ENCODE results near the gene NCOR1. TPM values are rescaled to one million over a fixed set of nuclear protein-coding genes. Genes with fewer than 3 reads are reported as not detected.
"Not testable (repeated sequence)": the region's sequence is repeated elsewhere in the genome, so short reads cannot be mapped to it uniquely, and the experiment has no call there.

NCOR1 gene
- total RNA-seq, result 96.1 and 138 TPM in 2 replicates

- peak; percentile 68 for DNase-seq (ENCODE audit: low read depth, low spot score)
Measured at GRCh38 chr17:16215273-16215964, at the start of gene NCOR1. Gene NCOR1 (minus strand): TSS chr17:16215534. CDS start chr17:16194569, 20,965 bp downstream.

- no peak for DNase-seq (ENCODE audit: low read depth, low spot score)
Measured at GRCh38 chr17:16262201-16262600, 46.9 kb upstream of the NCOR1 start.

GRCh38 chr17:16261049-16261448 lies 45.7 kb upstream of the NCOR1 start:
- DNase-seq (ENCODE audit: low read depth, low spot score), result no peak

GRCh38 chr17:16259926-16260325 lies 44.6 kb upstream of the NCOR1 start:
- no peak for DNase-seq (ENCODE audit: low read depth, low spot score)

GRCh38 chr17:16258901-16259300 lies 43.6 kb upstream of the NCOR1 start:
- DNase-seq (ENCODE audit: low read depth, low spot score), result no peak

GRCh38 chr17:16255481-16255921 lies 40.2 kb upstream of the NCOR1 start:
- no peak for DNase-seq (ENCODE audit: low read depth, low spot score)

GRCh38 chr17:16254773-16255400 lies 39.6 kb upstream of the NCOR1 start:
- no peak for DNase-seq (ENCODE audit: low read depth, low spot score)

GRCh38 chr17:16251556-16251955 lies 36.2 kb upstream of the NCOR1 start:
- DNase-seq (ENCODE audit: low read depth, low spot score), result no peak

- DNase-seq (ENCODE audit: low read depth, low spot score), result no peak
Measured at GRCh38 chr17:16251043-16251442, 35.7 kb upstream of the NCOR1 start.

- DNase-seq (ENCODE audit: low read depth, low spot score), result no peak
Measured at GRCh38 chr17:16250635-16251034, 35.3 kb upstream of the NCOR1 start.

- DNase-seq (ENCODE audit: low read depth, low spot score), result no peak
Measured at GRCh38 chr17:16247586-16247984, 32.3 kb upstream of the NCOR1 start.

GRCh38 chr17:16243801-16244567 lies 28.6 kb upstream of the NCOR1 start:
- DNase-seq (ENCODE audit: low read depth, low spot score), result no peak

GRCh38 chr17:16243385-16243784 lies 28.1 kb upstream of the NCOR1 start:
- DNase-seq (ENCODE audit: low read depth, low spot score), result no peak

- DNase-seq (ENCODE audit: low read depth, low spot score), result no peak
Measured at GRCh38 chr17:16241906-16242399, 26.6 kb upstream of the NCOR1 start.

- no peak for DNase-seq (ENCODE audit: low read depth, low spot score)
Measured at GRCh38 chr17:16239931-16240330, 24.6 kb upstream of the NCOR1 start.

- no peak for DNase-seq (ENCODE audit: low read depth, low spot score)
Measured at GRCh38 chr17:16232391-16232790, 17.1 kb upstream of the NCOR1 start.

- not testable (repeated sequence) for DNase-seq (ENCODE audit: low read depth, low spot score)
Measured at GRCh38 chr17:16229912-16230561, 14.7 kb upstream of the NCOR1 start.

GRCh38 chr17:16222406-16222805 lies 7.1 kb upstream of the NCOR1 start:
- DNase-seq (ENCODE audit: low read depth, low spot score), result no peak

- DNase-seq (ENCODE audit: low read depth, low spot score), result peak; percentile 82
Measured at GRCh38 chr17:16217002-16217635, 1.8 kb upstream of the NCOR1 start, which contains the start of gene PIGL. Gene PIGL (plus strand): TSS chr17:16217210. CDS start chr17:16217227, 17 bp downstream.

GRCh38 chr17:16216341-16217001 lies 1.1 kb upstream of the NCOR1 start:
- DNase-seq (ENCODE audit: low read depth, low spot score), result not testable (repeated sequence)

- no peak for DNase-seq (ENCODE audit: low read depth, low spot score)
Measured at GRCh38 chr17:16215965-16216316, 607 bp upstream of the NCOR1 start.

Measured in pulmonary artery endothelial cell (primary cell).